ENCODE measurements around the gene MGAM2.

Gene MGAM2

DNA sequence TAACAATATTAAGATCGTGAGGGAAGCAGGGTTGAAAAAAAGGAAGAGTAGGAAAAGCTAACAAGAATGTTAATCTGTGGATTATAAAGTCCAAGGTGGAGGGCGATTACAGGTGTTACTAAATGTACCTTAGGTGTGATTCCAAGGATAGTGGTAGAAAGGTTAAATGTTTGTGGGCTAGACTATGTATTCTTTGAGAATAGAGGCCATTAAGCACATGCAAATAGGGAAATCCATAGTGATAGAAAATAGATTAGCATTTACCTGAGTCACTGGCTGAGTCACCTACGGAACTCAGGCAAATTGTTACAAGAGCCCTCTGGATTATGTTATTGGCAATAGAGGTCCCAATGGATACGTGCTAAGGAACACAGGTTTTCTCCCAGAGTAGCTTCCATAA lies 9.0 kb downstream of the MGAM2 start:
- no peak for DNase-seq (ENCODE audit: low spot score)

DNA sequence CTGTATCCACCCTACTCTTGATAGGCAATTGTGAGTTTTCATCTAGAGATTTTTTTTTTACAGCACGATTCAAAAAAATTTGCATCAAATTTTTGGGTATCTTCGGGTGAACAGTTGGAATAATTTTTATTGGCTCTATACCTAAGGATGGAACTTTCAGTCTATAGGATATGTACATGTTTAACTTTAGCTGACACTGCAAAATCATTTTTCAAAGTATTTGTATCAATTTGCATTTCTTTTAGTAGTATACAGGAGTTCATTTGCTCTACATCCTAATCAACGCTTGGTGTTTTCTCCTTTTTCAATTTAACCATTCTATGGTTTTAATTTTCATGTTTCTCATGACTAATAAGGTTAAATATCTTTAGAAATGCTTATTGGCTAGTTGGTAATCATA lies 11.7 kb downstream of the MGAM2 start:
- no peak for DNase-seq (ENCODE audit: low spot score)

DNA sequence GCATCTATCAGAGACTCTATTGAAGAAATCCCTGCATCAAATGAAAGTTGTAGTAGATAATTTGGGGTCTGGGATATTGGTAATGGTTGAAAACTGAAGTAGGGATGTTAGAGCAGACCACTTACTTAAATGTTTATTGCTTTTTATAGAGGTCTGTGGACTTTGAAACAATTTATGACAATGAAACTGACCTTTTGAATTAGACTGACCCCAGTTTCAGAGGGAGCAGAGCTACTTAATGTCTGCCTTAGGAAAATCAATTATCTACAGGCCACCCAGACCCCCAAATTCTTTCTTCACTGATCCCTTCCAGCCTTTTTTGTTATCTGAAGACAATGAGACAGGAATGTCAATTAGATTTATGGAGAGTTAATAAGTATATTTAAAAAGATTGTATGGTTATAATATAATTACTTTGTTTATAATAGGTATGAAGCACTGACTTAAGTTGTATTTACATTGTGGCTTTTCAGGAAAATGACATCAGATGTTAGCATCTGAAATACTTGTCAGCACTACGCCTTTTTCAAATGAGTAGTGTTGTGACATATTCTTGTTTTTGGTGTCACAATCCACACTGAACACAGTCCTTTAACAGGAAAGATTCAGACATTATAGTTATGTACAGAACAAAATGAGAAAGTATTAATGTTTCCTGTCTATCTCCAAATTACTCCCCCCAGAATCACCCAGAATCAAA lies 13.9 kb downstream of the MGAM2 start:
- no peak for DNase-seq (ENCODE audit: low spot score)

DNA sequence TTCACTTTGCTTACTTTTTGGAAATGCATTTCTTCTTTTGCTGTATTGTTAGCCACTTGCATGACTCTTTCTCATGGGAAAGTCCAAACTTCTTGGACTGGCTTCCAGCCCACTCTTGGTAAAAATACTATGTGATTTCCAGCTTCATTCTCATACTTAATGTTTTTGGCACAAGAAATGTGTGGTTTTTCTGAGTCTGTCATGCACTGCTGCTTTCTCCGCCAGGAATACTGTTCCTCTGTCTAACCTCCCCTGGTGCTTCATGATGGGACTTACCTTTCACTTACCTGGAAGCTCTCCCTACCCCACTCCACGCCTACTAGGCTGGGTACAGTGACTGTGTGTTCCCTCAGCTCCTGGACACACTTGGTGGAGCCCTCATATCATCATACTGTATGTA lies 18.7 kb downstream of the MGAM2 start:
- no peak for DNase-seq (ENCODE audit: low spot score)

DNA sequence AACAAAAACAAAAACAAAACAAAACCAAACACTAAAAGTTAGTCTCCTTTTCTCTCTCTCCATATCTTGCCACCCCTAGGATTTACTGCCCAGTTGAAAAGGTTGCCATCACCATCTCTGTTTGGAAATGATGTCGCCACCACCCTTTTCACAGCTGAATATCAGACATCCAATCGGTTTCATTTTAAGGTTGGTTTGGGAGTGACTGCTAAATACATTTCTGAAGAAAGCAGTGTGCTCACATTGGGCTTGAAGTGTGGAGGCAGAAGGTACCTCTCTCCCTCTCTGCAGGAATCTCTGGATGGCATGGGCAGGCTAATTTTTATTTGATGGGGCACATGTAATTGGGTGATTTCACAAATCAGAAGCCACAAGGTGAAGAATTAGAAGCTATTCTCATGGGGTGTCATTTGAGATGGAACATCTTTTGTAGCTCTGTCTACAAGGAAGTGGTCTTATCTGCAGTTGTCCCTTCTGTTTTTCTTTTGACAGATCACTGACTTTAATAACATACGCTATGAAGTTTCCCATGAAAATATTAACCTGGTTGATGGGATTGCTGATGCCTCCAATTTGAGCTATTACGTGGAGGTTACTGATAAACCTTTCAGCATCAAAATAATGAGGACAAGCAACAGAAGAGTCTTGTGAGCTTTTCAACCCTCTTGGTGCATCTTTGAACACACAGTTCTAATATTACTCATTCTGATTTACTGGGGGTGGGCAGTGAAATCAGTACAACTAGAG lies 20.1 kb downstream of the MGAM2 start:
- no peak for DNase-seq (ENCODE audit: low spot score)

DNA sequence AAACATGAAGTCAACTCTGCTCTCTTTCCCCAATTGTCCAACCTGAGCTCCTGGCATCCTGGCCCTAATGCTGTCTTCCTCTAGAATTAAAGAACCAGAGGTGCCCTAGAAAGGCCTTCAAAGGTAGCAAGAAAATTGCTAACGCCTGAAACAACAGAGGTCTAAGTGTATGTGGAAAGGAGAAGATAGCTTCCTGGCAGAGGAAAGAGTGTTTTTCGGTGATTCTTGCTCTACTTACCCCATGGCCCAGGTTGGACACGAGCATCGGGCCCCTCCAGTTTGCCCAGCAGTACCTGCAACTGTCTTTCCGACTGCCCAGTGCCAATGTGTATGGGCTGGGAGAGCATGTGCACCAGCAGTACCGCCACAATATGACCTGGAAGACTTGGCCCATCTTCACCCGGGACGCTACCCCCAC lies 22.2 kb downstream of the MGAM2 start:
- no peak for DNase-seq (ENCODE audit: low spot score)

DNA sequence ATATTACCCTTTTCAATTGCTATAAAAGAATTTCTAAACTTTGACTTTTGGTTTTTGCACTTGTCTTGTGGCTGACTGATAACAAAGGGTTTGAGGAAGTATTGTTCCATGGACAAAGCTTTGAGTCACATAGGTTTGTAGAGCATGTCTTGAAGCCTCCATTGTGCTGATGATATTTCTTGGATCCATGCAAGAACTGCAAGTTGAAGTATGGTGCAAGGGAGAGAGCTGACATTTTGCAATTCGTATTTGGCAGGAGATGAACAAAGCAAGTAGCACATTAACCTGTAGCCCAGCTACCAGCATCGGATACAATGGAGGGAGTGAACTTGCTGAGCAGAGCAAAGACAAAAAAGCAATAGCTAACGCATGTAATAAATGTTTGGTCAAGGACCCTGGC lies 23.4 kb downstream of the MGAM2 start:
- no peak for DNase-seq (ENCODE audit: low spot score)

DNA sequence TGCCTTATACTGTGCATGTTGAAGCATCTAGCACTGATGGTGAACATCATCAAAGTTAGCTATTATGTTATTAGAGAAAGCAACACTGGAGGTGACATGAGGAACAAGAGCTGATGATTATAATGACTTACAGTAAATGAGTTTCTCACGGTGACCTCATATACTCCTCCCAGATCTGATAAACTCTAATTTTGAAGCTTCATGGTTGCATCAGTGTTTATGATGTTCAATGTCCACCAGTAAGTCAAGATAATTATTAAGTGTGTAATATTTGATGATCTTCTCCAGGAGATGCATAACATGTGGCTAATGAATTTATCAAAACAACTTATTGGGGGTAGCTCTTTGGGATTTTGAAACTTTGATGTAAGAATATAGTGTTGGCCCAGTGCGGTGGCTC lies 27.5 kb downstream of the MGAM2 start:
- no peak for DNase-seq (ENCODE audit: low spot score)

DNA sequence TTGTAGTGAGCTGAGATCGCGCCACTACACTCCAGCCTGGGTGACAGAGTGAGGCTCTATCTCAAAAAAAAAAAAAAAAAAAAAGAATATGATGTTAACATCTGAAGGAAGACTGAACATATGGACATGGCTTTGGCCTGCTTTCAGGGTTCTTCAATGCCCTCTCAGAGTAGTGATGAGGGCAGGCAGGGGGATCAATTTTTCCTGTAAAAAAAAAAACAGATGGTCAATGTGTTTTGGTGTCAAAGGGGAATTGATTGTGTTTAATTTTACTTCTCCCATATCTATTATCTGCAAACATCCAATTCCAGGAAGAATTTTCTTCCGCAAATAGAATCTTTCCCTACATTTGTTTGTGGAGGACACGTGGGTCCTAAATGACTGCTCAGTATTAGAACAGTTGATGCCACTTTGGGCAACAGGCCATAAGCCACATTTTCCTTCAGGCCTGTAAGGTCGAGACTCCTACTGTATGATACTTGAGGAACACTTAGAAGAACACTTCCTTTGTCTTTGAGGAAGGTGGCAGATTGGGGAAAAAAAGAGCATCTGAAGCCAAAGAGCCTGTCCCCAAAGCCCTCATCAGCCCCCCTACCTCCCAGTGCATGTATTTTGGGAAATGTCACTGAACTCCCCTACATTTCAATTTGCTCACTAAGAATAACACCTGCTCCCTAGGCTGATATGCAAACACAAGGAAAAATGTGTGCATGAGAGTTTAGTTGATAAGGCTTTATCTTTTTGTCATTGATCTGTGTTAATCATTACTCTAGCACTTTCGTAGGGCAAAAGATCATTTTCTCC lies 28.3 kb downstream of the MGAM2 start:
- DNase-seq (ENCODE audit: low spot score) = no peak

DNA sequence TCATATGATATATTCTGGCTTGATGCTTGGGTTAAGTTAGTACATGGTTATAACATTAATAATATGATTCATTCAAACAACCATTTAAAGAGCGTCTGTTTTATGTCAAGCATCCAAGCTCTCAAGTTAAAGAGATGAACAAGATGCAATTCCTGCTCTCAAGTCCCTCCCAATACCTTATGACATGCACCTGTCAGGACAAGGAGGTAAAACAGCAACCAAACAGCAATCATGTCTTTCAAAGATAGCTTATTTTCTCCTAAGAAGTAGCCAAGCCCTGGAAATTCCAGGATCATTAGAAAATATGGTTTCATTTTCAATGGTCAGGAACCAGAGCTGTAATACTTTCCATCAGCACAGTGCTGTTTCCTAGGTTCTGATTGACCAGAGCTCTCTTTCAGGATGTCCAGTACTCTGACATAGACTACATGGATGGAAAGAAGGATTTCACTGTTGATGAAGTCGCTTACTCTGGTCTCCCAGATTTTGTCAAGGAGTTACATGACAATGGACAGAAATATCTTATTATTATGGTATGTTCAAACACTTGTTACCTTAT lies 29.0 kb downstream of the MGAM2 start:
- no peak for DNase-seq (ENCODE audit: low spot score)

DNA sequence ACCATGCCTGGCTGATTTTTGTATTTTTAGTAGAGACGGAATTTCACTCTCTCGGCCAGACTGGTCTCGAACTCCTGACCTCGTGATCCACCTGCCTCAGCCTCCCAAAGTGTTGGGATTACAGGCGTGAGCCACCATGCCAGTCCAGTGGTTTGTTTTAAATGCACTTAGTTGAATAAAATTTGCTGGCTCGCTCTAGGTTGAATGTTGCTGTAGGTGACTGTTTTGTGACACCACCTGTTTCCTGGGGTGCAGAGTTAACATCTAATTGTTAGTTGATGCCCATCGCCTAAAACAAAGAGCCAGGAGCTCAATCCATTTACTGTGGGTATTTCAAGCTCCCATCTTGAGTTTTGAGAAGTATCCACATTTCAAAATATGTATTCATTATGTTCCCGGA lies 31.2 kb downstream of the MGAM2 start:
- no peak for DNase-seq (ENCODE audit: low spot score)

DNA sequence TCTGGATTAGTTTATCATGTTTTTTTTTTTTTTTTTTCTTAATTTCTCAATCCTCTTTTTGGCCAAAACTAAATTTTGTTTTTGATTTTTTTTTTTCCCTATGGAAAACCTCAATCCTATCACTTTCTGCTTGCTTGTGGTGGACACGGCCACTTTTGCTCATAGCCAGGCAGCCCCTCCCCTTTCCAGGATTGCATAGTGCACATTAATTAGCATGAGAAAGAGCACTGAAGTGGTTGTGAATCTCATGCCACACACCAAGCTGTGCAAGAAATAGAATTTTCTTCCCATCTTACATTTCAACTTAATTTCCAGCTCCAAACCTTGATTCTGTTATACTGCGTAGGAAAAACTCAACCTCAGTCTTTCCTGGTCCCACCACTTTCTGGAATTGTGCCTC lies 34.6 kb downstream of the MGAM2 start:
- no peak for DNase-seq (ENCODE audit: low spot score)

DNA sequence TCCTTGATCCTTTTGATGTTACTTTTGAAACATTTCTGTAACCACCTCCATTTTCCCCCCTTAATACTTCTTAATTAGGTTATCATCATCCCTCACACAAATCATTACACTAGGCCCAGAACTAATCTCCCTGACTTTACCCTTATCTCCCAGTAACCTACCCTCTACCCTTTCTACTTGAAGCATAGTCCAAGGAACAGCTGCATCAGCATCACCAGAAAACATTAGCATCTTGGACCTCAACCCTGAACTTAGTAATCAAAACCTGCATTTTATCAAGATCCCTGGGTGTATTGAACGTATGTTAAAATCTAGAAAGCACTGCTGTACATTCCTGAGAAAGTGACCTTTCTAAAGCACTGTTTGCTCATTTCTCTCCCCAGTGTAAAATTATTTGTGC lies 38.8 kb downstream of the MGAM2 start:
- no peak for DNase-seq (ENCODE audit: low spot score)

DNA sequence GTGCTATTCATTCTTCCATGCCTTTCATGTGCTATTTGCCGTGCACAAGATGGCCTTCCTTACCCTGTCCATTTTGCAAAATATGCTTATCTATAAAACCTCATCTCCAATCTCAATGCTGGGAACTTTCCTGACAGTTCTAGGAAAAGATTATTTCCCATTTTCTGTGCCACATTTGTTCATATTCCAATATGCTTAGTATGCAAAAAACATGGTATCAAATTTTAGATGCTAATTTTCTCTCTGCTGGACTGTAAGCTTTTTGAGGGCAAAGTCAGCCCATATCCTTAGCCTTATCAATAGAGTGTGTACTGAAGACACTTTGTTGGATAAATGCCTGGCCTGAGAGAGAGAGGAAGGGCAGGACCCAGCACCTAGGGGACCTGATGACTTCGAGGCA lies 39.4 kb downstream of the MGAM2 start:
- no peak for DNase-seq (ENCODE audit: low spot score)

DNA sequence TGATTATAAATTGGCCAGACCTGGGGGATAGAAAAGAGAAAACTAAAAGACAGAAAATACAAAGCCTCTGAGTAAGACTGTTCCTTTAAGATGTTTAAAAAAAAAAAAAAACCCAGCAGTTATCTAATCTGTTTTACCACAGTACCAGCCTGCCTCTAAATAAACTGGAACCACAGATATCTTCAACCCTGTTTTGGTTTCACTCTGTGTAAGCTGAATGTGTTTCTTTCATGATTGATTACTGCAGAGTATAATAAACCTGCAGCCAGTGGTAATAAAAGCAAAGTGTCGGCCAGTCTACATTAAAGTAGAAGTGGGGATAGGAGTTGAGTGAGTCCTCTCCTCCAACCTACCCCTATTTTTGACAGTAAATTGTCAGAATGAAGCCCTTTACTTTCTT lies 40.6 kb downstream of the MGAM2 start:
- no peak for DNase-seq (ENCODE audit: low spot score)

DNA sequence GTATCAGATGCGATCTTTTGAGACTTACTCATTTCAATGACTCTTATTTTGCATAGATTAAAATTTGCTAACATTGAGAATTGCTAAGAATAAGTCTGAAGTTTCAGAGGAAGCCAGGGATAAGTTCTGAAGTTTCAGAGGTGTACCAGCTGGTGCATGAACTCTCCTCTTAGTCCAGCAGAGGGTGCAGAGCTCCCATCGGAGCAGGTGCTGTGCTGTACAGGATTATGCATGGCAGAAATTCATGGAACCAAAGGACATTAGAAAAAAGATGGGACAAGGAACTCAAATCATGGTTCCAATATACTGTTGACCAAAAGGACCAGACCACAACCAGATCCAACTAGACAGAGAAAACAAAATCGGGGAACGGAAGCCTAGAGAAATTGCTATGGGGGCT lies 41.9 kb downstream of the MGAM2 start:
- DNase-seq (ENCODE audit: low spot score) = peak; percentile 21

DNA sequence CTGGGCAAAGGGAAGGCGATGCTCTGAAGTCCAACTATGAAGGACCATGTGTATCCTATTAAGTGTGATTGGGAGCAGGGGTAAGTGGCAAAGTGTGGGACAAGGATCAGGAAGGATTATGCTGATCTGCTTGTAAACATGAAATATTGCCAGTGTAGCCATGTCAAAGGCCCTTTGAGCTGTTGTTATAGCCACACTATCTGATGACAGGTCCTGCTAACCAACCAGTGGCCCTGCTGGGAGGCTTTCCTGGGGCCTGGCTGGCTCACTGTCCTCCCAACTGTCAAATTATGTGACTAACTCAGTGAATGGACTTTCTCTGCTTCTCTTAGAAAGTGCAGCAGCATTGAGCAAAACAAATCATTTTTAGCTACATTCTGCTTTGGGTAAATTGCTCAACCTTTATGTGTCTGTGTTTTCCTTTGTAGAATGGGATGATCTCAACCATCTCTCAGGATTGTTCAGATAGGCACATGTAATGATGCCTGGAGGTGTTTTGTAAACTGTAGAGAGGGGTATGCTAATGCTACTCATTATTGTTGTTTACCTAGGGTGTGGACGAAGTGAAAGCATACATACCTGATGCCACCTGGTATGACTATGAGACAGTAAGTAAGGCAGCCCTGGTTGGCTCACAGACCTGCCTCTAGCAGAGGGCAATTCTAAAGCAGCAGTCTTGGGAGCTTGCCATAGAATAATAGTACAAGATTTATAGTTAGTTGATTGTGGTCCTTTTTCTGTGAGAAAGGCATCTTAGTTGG lies 47.4 kb downstream of the MGAM2 start:
- no peak for DNase-seq (ENCODE audit: low spot score)

DNA sequence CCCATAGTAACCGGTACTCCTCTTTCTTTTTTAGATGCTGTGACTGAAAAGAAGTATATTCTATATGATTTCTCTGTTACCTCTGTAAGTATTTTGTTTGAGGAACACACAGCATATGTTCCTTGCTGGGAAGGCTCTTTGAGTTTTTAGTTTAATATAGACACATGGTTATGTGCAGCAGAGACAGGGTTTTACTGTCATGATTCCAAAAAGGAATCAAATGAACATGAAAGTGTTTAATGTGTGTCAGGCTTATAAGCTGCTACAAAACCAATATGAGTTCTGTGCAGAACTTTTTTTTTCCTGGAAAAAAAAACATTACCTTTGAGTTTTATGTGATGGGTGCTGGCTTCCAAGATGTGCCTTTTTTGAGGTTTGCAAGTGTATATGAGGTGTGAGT lies 50.4 kb downstream of the MGAM2 start:
- DNase-seq (ENCODE audit: low spot score) = no peak

DNA sequence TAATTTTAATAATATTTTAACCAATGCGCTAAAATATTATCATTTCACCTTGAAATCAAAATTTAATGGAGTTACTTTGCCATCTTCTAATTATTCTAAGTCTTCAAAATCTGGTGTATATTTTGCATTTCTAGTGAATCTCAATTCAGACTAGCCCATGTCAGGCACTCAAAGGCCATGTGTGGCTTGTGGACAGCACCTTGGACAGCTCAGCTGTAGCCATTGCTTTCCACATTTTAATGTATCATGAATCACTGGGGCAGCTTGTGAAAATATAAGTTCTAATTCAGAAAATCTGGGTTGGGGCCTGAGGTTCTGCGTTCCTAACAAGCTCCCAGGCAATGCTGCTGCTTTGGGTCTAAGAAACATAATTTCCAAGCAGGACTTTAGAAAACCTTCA lies 57.2 kb downstream of the MGAM2 start:
- peak; percentile 12 for DNase-seq (ENCODE audit: low spot score)

DNA sequence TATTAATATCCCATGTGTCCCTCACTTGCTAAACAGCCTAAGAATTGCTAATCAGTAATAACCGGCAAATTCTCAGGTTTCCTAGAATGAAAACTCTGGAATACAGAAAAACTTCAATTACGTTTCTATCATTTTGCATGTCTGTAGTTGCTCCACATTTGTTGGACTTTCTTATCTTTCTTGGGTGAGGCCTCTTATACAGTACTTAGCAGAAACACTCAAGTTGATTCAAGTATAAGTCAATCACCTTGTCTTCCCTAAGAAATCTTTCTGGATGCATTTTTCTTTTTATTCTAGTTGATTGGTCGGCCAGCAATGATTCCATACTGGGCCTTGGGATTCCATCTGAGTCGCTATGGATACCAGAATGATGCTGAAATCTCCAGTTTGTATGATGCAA lies 61.4 kb downstream of the MGAM2 start:
- no peak for DNase-seq (ENCODE audit: low spot score)

DNA sequence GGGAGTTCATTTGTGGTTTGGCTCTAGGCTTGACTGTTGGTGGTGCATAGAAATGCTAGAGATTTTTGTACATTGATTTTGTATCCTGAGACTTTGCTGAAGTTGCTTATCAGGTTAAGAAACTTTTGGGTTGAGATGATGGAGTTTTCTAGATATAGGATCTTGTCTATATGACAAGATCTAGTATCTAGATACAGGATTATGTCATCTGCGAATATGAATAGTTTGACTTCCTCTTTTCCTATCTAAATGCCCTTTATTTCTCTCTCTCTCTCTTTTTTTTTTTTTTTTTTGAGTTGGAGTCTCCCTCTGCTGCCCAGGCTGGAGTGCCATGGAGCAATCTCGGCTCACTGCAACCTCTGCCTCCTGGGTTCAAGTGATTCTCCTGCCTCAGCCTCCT lies 62.9 kb downstream of the MGAM2 start:
- DNase-seq (ENCODE audit: low spot score) = no peak

DNA sequence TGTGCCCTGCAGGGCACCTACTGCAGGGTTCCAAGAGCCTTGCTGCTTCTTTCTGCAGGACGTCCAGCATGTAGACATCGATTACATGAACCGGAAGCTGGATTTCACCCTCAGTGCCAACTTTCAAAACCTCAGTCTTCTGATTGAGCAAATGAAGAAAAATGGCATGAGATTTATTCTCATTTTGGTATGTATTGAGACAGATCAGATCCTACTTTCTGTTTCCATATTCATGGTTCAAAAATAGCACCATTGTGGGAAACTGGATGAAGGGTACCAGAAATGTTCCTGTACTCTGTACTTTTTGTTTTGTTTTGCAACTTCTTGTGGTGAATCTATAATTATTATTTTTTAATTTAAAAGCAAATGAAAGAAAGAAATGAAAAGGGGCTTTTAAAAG lies 64.1 kb downstream of the MGAM2 start:
- no peak for DNase-seq (ENCODE audit: low spot score)
